ENCODE results near the gene LRRTM4. TPM values are rescaled to one million over a fixed set of nuclear protein-coding genes. Genes with fewer than 3 reads are reported as not detected.
"Not testable (repeated sequence)": the region's sequence is repeated elsewhere in the genome, so short reads cannot be mapped to it uniquely, and the experiment has no call there.

LRRTM4 gene
- total RNA-seq, 1 experiment from 2014 or later, result not detected

DNA sequence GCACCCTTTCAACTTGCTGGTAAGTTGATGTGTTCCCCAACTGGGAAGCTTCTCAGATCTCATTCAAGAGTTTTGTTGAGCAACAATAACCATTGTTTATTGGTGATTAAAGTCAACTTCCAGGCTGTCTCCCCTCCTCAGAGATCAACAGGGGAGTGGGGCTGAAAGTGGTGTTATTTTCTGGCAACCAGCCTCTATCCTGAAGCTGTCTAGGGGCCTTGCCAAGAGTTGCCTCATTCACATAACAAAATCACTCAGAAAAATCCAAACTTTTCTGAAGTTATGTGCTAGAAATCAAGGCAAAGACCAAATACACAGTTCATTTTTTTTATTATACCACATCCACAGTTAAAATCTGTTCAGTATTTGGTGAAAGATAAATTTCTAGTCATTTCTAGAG is 788.4 kb downstream of the LRRTM4 start:
- Histone ChIP-seq H3K27me3 (ENCODE audit: low read length) (no peaks in the 10 kb centered on the region), H3K9me3 (ENCODE audit: low read length) (peaks cover 26% of the 10 kb centered on the region), H3K27ac (ENCODE audit: low read length) (no peak overlapping the region), H3K4me1 (ENCODE audit: low read length) (no peaks in the 10 kb centered on the region), H3K79me2 (ENCODE audit: low read length) (no peaks in the 10 kb centered on the region), H3K9me2 (replicated peaks; ENCODE audit: insufficient read depth, low read length) (no peaks in the 10 kb centered on the region), H3K36me3 (ENCODE audit: insufficient read depth, low read length) (no peaks in the 10 kb centered on the region), H3K4me2 (ENCODE audit: low read depth, low read length, poor library complexity, severe bottlenecking) (no peak overlapping the region), H2AFZ (ENCODE audit: low read length) (no peak overlapping the region), H4K20me1 (ENCODE audit: insufficient read depth, low read depth, low read length) (no peaks in the 10 kb centered on the region), H3K4me3 (ENCODE audit: low read length) (no peak overlapping the region), H3K9ac (ENCODE audit: low read length) (no peak overlapping the region)
- no peak for DNase-seq

DNA sequence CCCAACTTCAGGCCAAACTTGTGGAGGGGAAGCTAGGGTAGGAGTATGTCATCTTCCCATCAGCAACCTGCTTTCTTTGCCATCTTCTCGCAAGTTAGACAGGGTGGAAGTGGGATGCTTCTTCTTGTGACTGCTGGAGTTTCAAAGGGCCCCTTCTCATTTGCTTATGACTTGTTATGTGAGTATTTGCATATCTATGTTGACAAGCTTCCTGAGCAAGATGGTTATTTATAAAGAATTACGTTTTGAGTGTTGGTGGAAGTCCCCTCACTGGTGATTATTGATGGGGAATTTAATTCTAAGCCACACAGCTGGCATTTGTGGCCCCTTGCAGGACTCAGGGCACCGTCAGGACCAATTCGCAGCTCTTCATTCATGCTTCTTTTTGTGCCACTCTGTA is 791.0 kb downstream of the LRRTM4 start:
- Histone ChIP-seq H3K79me2 (ENCODE audit: low read length) (no peaks in the 10 kb centered on the region), H3K4me1 (ENCODE audit: low read length) (no peaks in the 10 kb centered on the region), H2AFZ (ENCODE audit: low read length) (no peak overlapping the region), H3K27me3 (ENCODE audit: low read length) (no peaks in the 10 kb centered on the region), H3K9me3 (ENCODE audit: low read length) (peaks cover 15% of the 10 kb centered on the region), H3K4me3 (ENCODE audit: low read length) (no peak overlapping the region), H3K27ac (ENCODE audit: low read length) (no peak overlapping the region), H3K4me2 (ENCODE audit: low read depth, low read length, poor library complexity, severe bottlenecking) (no peak overlapping the region), H4K20me1 (ENCODE audit: insufficient read depth, low read depth, low read length) (no peaks in the 10 kb centered on the region), H3K9me2 (replicated peaks; ENCODE audit: insufficient read depth, low read length) (no peaks in the 10 kb centered on the region), H3K9ac (ENCODE audit: low read length) (no peak overlapping the region), H3K36me3 (ENCODE audit: insufficient read depth, low read length) (no peaks in the 10 kb centered on the region)
- no peak for DNase-seq

DNA sequence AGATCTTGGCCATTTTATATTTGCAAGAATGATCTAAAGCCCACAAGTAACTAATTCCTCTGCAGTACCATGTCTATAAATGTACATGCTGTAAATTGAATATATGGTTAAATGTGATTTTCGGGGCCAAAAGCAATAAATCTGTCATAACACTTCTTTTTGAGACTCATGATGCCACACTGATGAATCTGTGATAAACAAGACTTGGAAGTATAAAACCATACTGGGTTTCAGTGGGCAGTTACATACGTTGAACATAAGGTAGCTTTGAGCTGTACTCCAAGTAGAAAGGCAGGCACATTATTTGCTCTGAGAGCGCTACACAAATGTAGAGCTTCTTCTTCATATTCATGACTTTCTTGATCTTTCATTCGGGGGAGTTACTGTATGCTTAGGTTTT is 792.2 kb downstream of the LRRTM4 start:
- H3K4me3 ChIP-seq (ENCODE audit: low read length), result no peak overlapping the region
- H3K9ac ChIP-seq (ENCODE audit: low read length), result no peak overlapping the region
- no peaks in the 10 kb centered on the region for H3K36me3 ChIP-seq (ENCODE audit: insufficient read depth, low read length)
- H3K9me3 ChIP-seq (ENCODE audit: low read length), result peaks cover 15% of the 10 kb centered on the region
- no peaks in the 10 kb centered on the region for H4K20me1 ChIP-seq (ENCODE audit: insufficient read depth, low read depth, low read length)
- H3K4me2 ChIP-seq (ENCODE audit: low read depth, low read length, poor library complexity, severe bottlenecking), result no peak overlapping the region
- no peaks in the 10 kb centered on the region for H3K4me1 ChIP-seq (ENCODE audit: low read length)
- no peaks in the 10 kb centered on the region for H3K9me2 ChIP-seq (replicated peaks; ENCODE audit: insufficient read depth, low read length)
- no peaks in the 10 kb centered on the region for H3K27me3 ChIP-seq (ENCODE audit: low read length)
- H3K79me2 ChIP-seq (ENCODE audit: low read length), result no peaks in the 10 kb centered on the region
- no peak overlapping the region for H3K27ac ChIP-seq (ENCODE audit: low read length)
- peak; percentile 14 for DNase-seq
- H2AFZ ChIP-seq (ENCODE audit: low read length), result no peak overlapping the region

DNA sequence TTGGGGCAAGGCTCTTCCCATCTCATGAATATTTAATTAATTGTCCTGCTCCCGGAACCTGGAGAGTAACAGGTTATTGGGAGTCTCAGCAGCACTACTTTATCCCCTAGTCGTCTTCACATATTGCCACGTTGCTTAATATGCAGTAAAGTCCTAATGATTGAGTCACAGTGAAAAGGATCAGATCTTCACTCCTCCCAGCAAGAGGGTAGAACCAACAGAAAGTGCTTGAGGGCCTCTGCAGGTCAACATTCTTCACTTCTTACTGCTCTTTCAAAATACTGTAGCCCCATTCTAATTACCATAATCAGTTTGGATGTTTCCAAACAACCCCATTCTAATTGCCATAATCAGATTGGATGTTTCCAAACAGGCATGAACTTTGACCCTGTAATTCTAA is 801.0 kb downstream of the LRRTM4 start:
- no peaks in the 10 kb centered on the region for H3K36me3 ChIP-seq (ENCODE audit: insufficient read depth, low read length)
- no peaks in the 10 kb centered on the region for H3K79me2 ChIP-seq (ENCODE audit: low read length)
- H3K4me2 ChIP-seq (ENCODE audit: low read depth, low read length, poor library complexity, severe bottlenecking), result no peak overlapping the region
- no peaks in the 10 kb centered on the region for H3K27me3 ChIP-seq (ENCODE audit: low read length)
- peaks cover 11% of the 10 kb centered on the region; the same call in 1 of the 2 replicates for H3K9me3 ChIP-seq (ENCODE audit: low read length)
- DNase-seq, result peak; percentile 7
- H3K9me2 ChIP-seq (replicated peaks; ENCODE audit: insufficient read depth, low read length), result no peaks in the 10 kb centered on the region
- H3K27ac ChIP-seq (ENCODE audit: low read length), result no peak overlapping the region
- no peak overlapping the region for H3K4me3 ChIP-seq (ENCODE audit: low read length)
- H3K4me1 ChIP-seq (ENCODE audit: low read length), result no peaks in the 10 kb centered on the region
- H2AFZ ChIP-seq (ENCODE audit: low read length), result no peak overlapping the region
- H3K9ac ChIP-seq (ENCODE audit: low read length), result no peak overlapping the region
- no peaks in the 10 kb centered on the region for H4K20me1 ChIP-seq (ENCODE audit: insufficient read depth, low read depth, low read length)

DNA sequence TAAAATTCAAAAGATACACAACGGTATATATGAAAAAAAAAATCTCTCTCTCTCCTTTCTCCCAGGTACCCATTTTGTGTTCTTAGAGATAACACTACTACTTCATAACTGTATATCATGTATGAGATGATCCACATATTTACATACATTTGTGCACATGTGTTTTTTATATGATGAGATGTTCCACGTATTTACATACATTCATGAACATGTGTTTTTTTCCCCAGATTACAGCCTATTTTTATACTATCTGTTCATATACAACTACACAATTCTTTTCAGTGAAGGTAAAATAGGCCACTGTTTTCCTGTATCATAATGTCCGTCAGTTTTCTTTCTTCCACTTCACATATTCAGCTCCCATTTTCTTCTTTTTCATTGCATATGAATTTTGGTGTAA is 808.9 kb downstream of the LRRTM4 start:
- peaks cover 22% of the 10 kb centered on the region for H3K9me3 ChIP-seq (ENCODE audit: low read length)
- no peaks in the 10 kb centered on the region for H3K4me1 ChIP-seq (ENCODE audit: low read length)

DNA sequence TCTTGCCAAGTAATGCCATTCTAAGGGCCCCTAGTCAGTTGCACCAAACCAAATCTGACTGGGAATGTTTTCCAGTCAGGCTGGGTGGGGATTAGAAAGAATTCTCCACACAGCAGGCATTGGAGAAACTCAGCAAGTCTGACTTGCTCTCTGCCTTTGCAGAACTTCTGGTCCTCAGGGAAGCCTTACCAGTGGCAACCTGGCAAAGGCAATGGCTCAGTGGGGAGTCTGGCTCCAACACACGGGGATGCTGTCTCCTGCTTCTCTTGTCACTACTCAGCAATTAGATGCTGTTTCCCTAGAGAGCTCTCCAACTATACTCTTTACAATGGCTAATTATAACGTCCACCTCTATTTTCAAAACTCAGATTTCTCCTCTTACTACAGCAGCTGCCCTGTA is 810.7 kb downstream of the LRRTM4 start:
- H3K79me2 ChIP-seq (ENCODE audit: low read length), result no peaks in the 10 kb centered on the region
- no peaks in the 10 kb centered on the region for H3K4me1 ChIP-seq (ENCODE audit: low read length)
- no peaks in the 10 kb centered on the region for H3K36me3 ChIP-seq (ENCODE audit: insufficient read depth, low read length)
- no peak overlapping the region for H2AFZ ChIP-seq (ENCODE audit: low read length)
- H3K4me2 ChIP-seq (ENCODE audit: low read depth, low read length, poor library complexity, severe bottlenecking), result no peak overlapping the region
- no peaks in the 10 kb centered on the region for H3K9me2 ChIP-seq (replicated peaks; ENCODE audit: insufficient read depth, low read length)
- H3K9me3 ChIP-seq (ENCODE audit: low read length), result peaks cover 24% of the 10 kb centered on the region
- H4K20me1 ChIP-seq (ENCODE audit: insufficient read depth, low read depth, low read length), result no peaks in the 10 kb centered on the region
- no peak overlapping the region for H3K27ac ChIP-seq (ENCODE audit: low read length)
- H3K4me3 ChIP-seq (ENCODE audit: low read length), result no peak overlapping the region
- peak; percentile 23 for DNase-seq
- H3K9ac ChIP-seq (ENCODE audit: low read length), result no peak overlapping the region
- H3K27me3 ChIP-seq (ENCODE audit: low read length), result no peaks in the 10 kb centered on the region

More for the DNA sequence above, 808.9 kb downstream of the LRRTM4 start:
- Histone ChIP-seq H3K9ac (ENCODE audit: low read length) (no peak overlapping the region), H3K27ac (ENCODE audit: low read length) (no peak overlapping the region), H3K4me2 (ENCODE audit: low read depth, low read length, poor library complexity, severe bottlenecking) (no peak overlapping the region), H4K20me1 (ENCODE audit: insufficient read depth, low read depth, low read length) (no peaks in the 10 kb centered on the region), H3K4me3 (ENCODE audit: low read length) (no peak overlapping the region), H3K79me2 (ENCODE audit: low read length) (no peaks in the 10 kb centered on the region), H3K27me3 (ENCODE audit: low read length) (no peaks in the 10 kb centered on the region), H2AFZ (ENCODE audit: low read length) (no peak overlapping the region), H3K9me2 (replicated peaks; ENCODE audit: insufficient read depth, low read length) (no peaks in the 10 kb centered on the region), H3K36me3 (ENCODE audit: insufficient read depth, low read length) (no peaks in the 10 kb centered on the region)
- DNase-seq, result peak; percentile 30

DNA sequence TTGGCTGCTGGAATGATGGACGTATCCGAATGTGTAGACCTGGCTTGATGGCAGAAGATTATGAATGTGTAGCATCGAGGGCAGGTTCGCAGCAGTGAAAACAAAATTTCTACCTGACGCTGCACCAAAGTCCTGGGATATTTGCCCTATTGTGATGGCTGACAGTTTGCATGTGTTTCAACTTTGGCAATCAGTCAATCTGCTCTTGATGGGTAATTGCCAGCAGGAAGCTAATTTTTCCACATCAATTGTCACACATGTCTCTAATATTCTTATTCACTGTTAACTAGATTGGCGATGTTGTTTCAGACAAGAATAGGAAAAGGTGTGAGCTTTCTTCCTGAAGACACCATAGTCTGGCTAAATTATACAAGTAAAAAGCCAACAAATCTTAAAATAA is 821.3 kb downstream of the LRRTM4 start:
- peaks cover 14% of the 10 kb centered on the region for H3K9me3 ChIP-seq (ENCODE audit: low read length)
- H4K20me1 ChIP-seq (ENCODE audit: insufficient read depth, low read depth, low read length), result no peaks in the 10 kb centered on the region
- no peak overlapping the region for H3K9ac ChIP-seq (ENCODE audit: low read length)
- no peaks in the 10 kb centered on the region for H3K9me2 ChIP-seq (replicated peaks; ENCODE audit: insufficient read depth, low read length)
- H3K79me2 ChIP-seq (ENCODE audit: low read length), result no peaks in the 10 kb centered on the region
- no peak overlapping the region for H3K4me2 ChIP-seq (ENCODE audit: low read depth, low read length, poor library complexity, severe bottlenecking)
- H3K36me3 ChIP-seq (ENCODE audit: insufficient read depth, low read length), result no peaks in the 10 kb centered on the region
- no peak overlapping the region for H2AFZ ChIP-seq (ENCODE audit: low read length)
- H3K4me3 ChIP-seq (ENCODE audit: low read length), result no peak overlapping the region
- H3K27me3 ChIP-seq (ENCODE audit: low read length), result no peaks in the 10 kb centered on the region
- DNase-seq, result no peak
- no peaks in the 10 kb centered on the region for H3K4me1 ChIP-seq (ENCODE audit: low read length)
- H3K27ac ChIP-seq (ENCODE audit: low read length), result no peak overlapping the region

DNA sequence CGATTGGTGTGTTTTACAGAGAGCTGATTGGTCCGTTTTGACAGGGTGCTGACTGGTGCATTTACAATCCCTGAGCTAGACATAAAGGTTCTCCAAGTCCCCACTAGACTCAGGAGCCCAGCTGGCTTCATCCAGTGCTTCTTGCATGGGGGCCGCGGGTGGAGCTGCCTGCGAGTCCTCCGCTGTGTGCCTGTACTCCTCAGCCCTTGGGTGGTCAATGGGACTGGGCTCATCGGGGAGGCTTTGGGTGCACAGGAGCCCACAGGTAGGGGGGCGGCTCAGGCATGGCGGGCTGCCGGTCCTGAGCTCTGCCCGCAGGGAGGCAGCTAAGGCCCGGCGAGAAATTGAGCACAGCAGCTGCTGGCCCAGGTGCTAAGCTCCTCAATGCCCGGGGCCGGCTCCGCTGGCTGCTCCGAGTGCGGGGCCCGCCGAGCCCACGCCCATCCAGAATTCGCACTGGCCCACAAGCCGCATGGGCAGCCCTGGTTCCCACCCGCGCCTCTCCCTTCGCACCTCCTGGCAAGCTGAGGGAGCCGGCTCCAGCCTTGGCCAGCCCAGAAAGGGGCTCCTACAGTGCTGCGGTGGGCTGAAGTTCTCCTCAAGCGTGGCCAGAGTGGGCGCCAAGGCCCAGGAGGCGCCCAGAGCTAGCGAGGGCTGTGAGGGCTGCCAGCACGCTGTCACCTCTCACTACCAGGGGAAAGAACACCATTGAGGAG is 824.0 kb downstream of the LRRTM4 start:
- not testable (repeated sequence) for H3K27me3 ChIP-seq (ENCODE audit: low read length); H3K9ac ChIP-seq (ENCODE audit: low read length); H3K27ac ChIP-seq (ENCODE audit: low read length); DNase-seq; H2AFZ ChIP-seq (ENCODE audit: low read length); H3K9me2 ChIP-seq (replicated peaks; ENCODE audit: insufficient read depth, low read length); H3K4me3 ChIP-seq (ENCODE audit: low read length); H4K20me1 ChIP-seq (ENCODE audit: insufficient read depth, low read depth, low read length); H3K36me3 ChIP-seq (ENCODE audit: insufficient read depth, low read length); H3K4me2 ChIP-seq (ENCODE audit: low read depth, low read length, poor library complexity, severe bottlenecking); H3K4me1 ChIP-seq (ENCODE audit: low read length); H3K79me2 ChIP-seq (ENCODE audit: low read length)
- peaks cover 21% of the 10 kb centered on the region for H3K9me3 ChIP-seq (ENCODE audit: low read length)
